H1 (cell line): ENCODE data around the gene COL5A1. TPM values are rescaled to one million over a fixed set of nuclear protein-coding genes. Genes with fewer than 3 reads are reported as not detected.

Experiments used
- CTCF ChIA-PET: fragments of 300-600 bp; sonication (Branson Sonifier 250); formaldehyde crosslinking; loops from one replicate; lab custom pipeline; 2021; ENCODE audit not compliant: partially characterized antibody; lab: Charles Lee
- POLR2A ChIA-PET: fragments of 300-600 bp; sonication (Branson Sonifier 250); formaldehyde crosslinking; loops from one replicate; lab custom pipeline; 2021; ENCODE audit warnings: inconsistent platforms; ENCODE audit not compliant: partially characterized antibody; lab: Charles Lee
- DNase-seq, 2 experiments: peaks; one replicate each; pipeline versions ENCODE4 v3.0.0 to v3.0.0-alpha.2; 2010 to 2022; ENCODE audit warnings: low spot score in 2 of 2, low read depth in 1 of 2, mixed read lengths in 1 of 2
- FAIRE-seq: peaks from 2 replicates; lab custom pipeline; 2011; peaks lifted over from hg19 to GRCh38; lab: Jason Lieb, UNC
- H2AFZ ChIP-seq: 2 replicates; pipeline ENCODE4 v1.8.1; 2012; ENCODE audit warnings: low read length, inconsistent platforms
- H2AK5ac ChIP-seq: 2 replicates; pipeline ENCODE4 v1.6.1; 2013; ENCODE audit warnings: low read depth, low read length
- H2BK120ac ChIP-seq: replicated peaks from 2 replicates; pipeline ENCODE3; 2013; ENCODE audit warnings: low read depth, low read length, inconsistent platforms
- H2BK12ac ChIP-seq: 2 replicates; pipeline ENCODE4 v1.6.1; 2013; ENCODE audit warnings: low read depth, low read length
- H2BK15ac ChIP-seq: 2 replicates; pipeline ENCODE4 v1.6.1; 2013; ENCODE audit warnings: low read length
- H2BK20ac ChIP-seq: 2 replicates; pipeline ENCODE4 v1.6.1; 2013; ENCODE audit warnings: low read length
- H2BK5ac ChIP-seq: 2 replicates; pipeline ENCODE4 v1.6.1; 2013; ENCODE audit warnings: low read depth, low read length
- H3K14ac ChIP-seq: 2 replicates; pipeline ENCODE4 v1.6.1; 2013; ENCODE audit warnings: inconsistent platforms; ENCODE audit not compliant: insufficient read length
- H3K18ac ChIP-seq: 2 replicates; pipeline ENCODE4 v1.6.1; 2013; ENCODE audit warnings: low read length; ENCODE audit errors: extremely low read depth
- H3K23ac ChIP-seq: 2 replicates; pipeline ENCODE4 v1.6.1; 2013; ENCODE audit warnings: inconsistent platforms; ENCODE audit not compliant: insufficient read length
- H3K23me2 ChIP-seq: 2 replicates; pipeline ENCODE4 v1.6.1; 2013; ENCODE audit warnings: low read depth, low read length
- H3K27ac ChIP-seq: 2 replicates; pipeline ENCODE4 v1.6.1; 2011; ENCODE audit warnings: low read depth, low read length, inconsistent platforms
- H3K27me3 ChIP-seq, 4 experiments: replicated peaks in 1 of 4; 1 replicate in 1 of 4; 2 replicates in 3 of 4; pipeline versions ENCODE4 v1.6.1 to v1.8.1; 2011 to 2013; ENCODE audit warnings: low read length in 3 of 4, mild to moderate bottlenecking in 3 of 4, inconsistent platforms in 2 of 4, mixed read lengths in 2 of 4, moderate library complexity in 1 of 4; ENCODE audit not compliant: control insufficient read depth in 3 of 4, insufficient read depth in 3 of 4; ENCODE audit errors: extremely low read depth in 1 of 4
- H3K36me3 ChIP-seq, 4 experiments: 2 replicates each; pipeline versions ENCODE4 v1.6.1 to v1.8.1; 2011 to 2013; ENCODE audit warnings: mild to moderate bottlenecking in 4 of 4, low read length in 3 of 4, moderate library complexity in 2 of 4, control low read depth in 1 of 4, inconsistent platforms in 1 of 4; ENCODE audit not compliant: insufficient read depth in 4 of 4, control insufficient read depth in 2 of 4
- H3K4ac ChIP-seq: replicated peaks from 2 replicates; pipeline ENCODE3; 2013; ENCODE audit warnings: low read length, low read depth, mixed read lengths, inconsistent platforms; ENCODE audit not compliant: insufficient read length
- H3K4me1 ChIP-seq, 4 experiments: replicated peaks in 1 of 4; 1 replicate in 1 of 4; 2 replicates in 3 of 4; pipeline versions ENCODE4 v1.6.1 to v1.8.1; 2011 to 2013; ENCODE audit warnings: low read length in 3 of 4, inconsistent platforms in 2 of 4, mixed read lengths in 1 of 4; ENCODE audit not compliant: insufficient read depth in 4 of 4, control insufficient read depth in 3 of 4
- H3K4me2 ChIP-seq, 2 experiments: 2 replicates each; pipeline versions ENCODE4 v1.6.1 to v1.8.1; 2011 to 2013; ENCODE audit warnings: low read depth in 2 of 2, low read length in 2 of 2, control low read depth in 1 of 2, inconsistent platforms in 1 of 2, mild to moderate bottlenecking in 1 of 2; ENCODE audit not compliant: insufficient read depth in 1 of 2
- H3K4me3 ChIP-seq, 4 experiments: fragments of 200-600, 300-600 bp in 1 of 4; sonication (generic), shearing (Covaris generic), sonication (Bioruptor Twin) in 1 of 4; 2 replicates each; pipeline versions ENCODE4 v1.5.1 to v1.8.1; 2011 to 2016; ENCODE audit warnings: low read length in 4 of 4, low read depth in 3 of 4, control low read depth in 2 of 4, inconsistent platforms in 2 of 4, mild to moderate bottlenecking in 2 of 4, mixed read lengths in 1 of 4, moderate library complexity in 1 of 4; ENCODE audit not compliant: insufficient read depth in 2 of 4; ENCODE audit errors: extremely low read depth in 1 of 4
- H3K56ac ChIP-seq: replicated peaks from 2 replicates; pipeline ENCODE3; 2013; ENCODE audit warnings: low read depth, mild to moderate bottlenecking, mixed read lengths, low read length, inconsistent platforms; ENCODE audit not compliant: insufficient read length
- H3K79me1 ChIP-seq: 2 replicates; pipeline ENCODE4 v1.6.1; 2013; ENCODE audit warnings: low read depth, low read length, control low read depth
- H3K79me2 ChIP-seq, 2 experiments: 2 replicates each; pipeline versions ENCODE4 v1.6.1 to v1.8.1; 2012 to 2013; ENCODE audit warnings: low read length in 2 of 2, mild to moderate bottlenecking in 2 of 2, inconsistent platforms in 1 of 2; ENCODE audit not compliant: insufficient read depth in 2 of 2, control insufficient read depth in 1 of 2
- H3K9ac ChIP-seq, 4 experiments: replicated peaks in 1 of 4; 1 replicate in 1 of 4; 2 replicates in 3 of 4; pipeline versions ENCODE4 v1.6.1 to v1.8.1; 2011 to 2013; ENCODE audit warnings: low read depth in 3 of 4, low read length in 3 of 4, control low read depth in 2 of 4, mild to moderate bottlenecking in 2 of 4, moderate library complexity in 2 of 4, inconsistent platforms in 1 of 4; ENCODE audit errors: extremely low read depth in 1 of 4
- H3K9me3 ChIP-seq, 2 experiments: 2 replicates each; pipeline versions ENCODE4 v1.6.1 to v1.8.1; 2012 to 2013; ENCODE audit warnings: mild to moderate bottlenecking in 2 of 2, moderate library complexity in 2 of 2, control low read depth in 1 of 2, inconsistent platforms in 1 of 2, low read depth in 1 of 2, low read length in 1 of 2, mixed read lengths in 1 of 2; ENCODE audit not compliant: insufficient read depth in 2 of 2
- H4K20me1 ChIP-seq, 2 experiments: replicated peaks in 1 of 2; 2 replicates each; pipeline versions ENCODE3 to v1.8.1; 2011 to 2013; ENCODE audit warnings: inconsistent platforms in 2 of 2, low read length in 2 of 2, mild to moderate bottlenecking in 1 of 2; ENCODE audit not compliant: insufficient read depth in 2 of 2, control insufficient read depth in 1 of 2
- H4K5ac ChIP-seq: 2 replicates; pipeline ENCODE4 v1.6.1; 2013; ENCODE audit warnings: low read length, low read depth, mixed read lengths, inconsistent platforms; ENCODE audit not compliant: insufficient read length
- H4K8ac ChIP-seq: 2 replicates; pipeline ENCODE4 v1.8.0; 2013; ENCODE audit warnings: mild to moderate bottlenecking, moderate library complexity, low read length, inconsistent platforms; ENCODE audit not compliant: insufficient read depth; ENCODE audit errors: extremely low read depth
- H4K91ac ChIP-seq: replicated peaks from 2 replicates; pipeline ENCODE3; 2013; ENCODE audit warnings: low read length, mixed read lengths, inconsistent platforms; ENCODE audit not compliant: insufficient read length
- BCL11A ChIP-seq, 2 experiments: IDR thresholded peaks; one replicate each; pipeline ENCODE4 v1.6.1; 2011; ENCODE audit warnings: low read depth in 2 of 2, low read length in 2 of 2, mild to moderate bottlenecking in 2 of 2
- BRCA1 ChIP-seq: IDR thresholded peaks from 2 replicates; pipeline ENCODE4 v1.6.1; 2012; ENCODE audit warnings: low read depth, low read length, improper control_type of control experiment
- CHD1 ChIP-seq: IDR thresholded peaks from 2 replicates; pipeline ENCODE4 v1.6.1; 2012; ENCODE audit warnings: low read depth, low read length, improper control_type of control experiment
- FOSL1 ChIP-seq: IDR thresholded peaks from 2 replicates; pipeline ENCODE4 v1.6.1; 2011; ENCODE audit warnings: mild to moderate bottlenecking, low read depth, low read length, moderate library complexity; ENCODE audit not compliant: insufficient read depth
- GABPA ChIP-seq: IDR thresholded peaks from 2 replicates; pipeline ENCODE4 v1.6.1; 2011; ENCODE audit warnings: mild to moderate bottlenecking, low read length, moderate library complexity, borderline replicate concordance; ENCODE audit not compliant: insufficient read depth
- GTF2F1 ChIP-seq: IDR thresholded peaks from 2 replicates; pipeline ENCODE4 v1.6.1; 2012; ENCODE audit warnings: low read depth, low read length, improper control_type of control experiment, borderline replicate concordance
- HDAC6 ChIP-seq: IDR thresholded peaks from one replicate; pipeline ENCODE4 v1.7.1; 2012; ENCODE audit warnings: low read depth, mild to moderate bottlenecking, inconsistent platforms, low read length, moderate library complexity
- JUND ChIP-seq: IDR thresholded peaks from 2 replicates; pipeline ENCODE4 v1.6.1; 2011; ENCODE audit warnings: mild to moderate bottlenecking, improper control_type of control experiment, low read length
- MAFK ChIP-seq: IDR thresholded peaks from 2 replicates; pipeline ENCODE4 v1.6.1; 2012; ENCODE audit warnings: low read depth, mild to moderate bottlenecking, improper control_type of control experiment, low read length
- PHF8 ChIP-seq: fragments of 200-600 bp; sonication (generic); conservative IDR thresholded peaks from 2 replicates; pipeline ENCODE4 v1.7.1; 2012; ENCODE audit warnings: low read depth, mild to moderate bottlenecking, inconsistent platforms, low read length, moderate library complexity
- POLR2A ChIP-seq, 2 experiments: IDR thresholded peaks; 1 replicate in 1 of 2; 2 replicates in 1 of 2; pipeline ENCODE4 v1.6.1; 2011; ENCODE audit warnings: low read depth in 2 of 2, low read length in 2 of 2, mild to moderate bottlenecking in 2 of 2; ENCODE audit errors: control extremely low read depth in 1 of 2
- POU5F1 ChIP-seq: IDR thresholded peaks from 2 replicates; pipeline ENCODE4 v1.6.1; 2011; ENCODE audit warnings: low read depth, mild to moderate bottlenecking, low read length, moderate library complexity
- TAF1 ChIP-seq: IDR thresholded peaks from 2 replicates; pipeline ENCODE4 v1.6.1; 2011; ENCODE audit warnings: mild to moderate bottlenecking, low read depth, low read length
- TAF7 ChIP-seq: optimal IDR thresholded peaks from 2 replicates; pipeline ENCODE3; 2011; ENCODE audit warnings: low read depth, mild to moderate bottlenecking, inconsistent platforms, low read length, moderate library complexity, borderline replicate concordance
- WGBS, 2 experiments: shearing (Covaris generic) in 1 of 2; methylation state at CpG; one replicate each; pipeline versions ENCODE4 v1.1.6 to v1.1.7; 2013 to 2015; ENCODE audit warnings: low lambda C conversion rate in 2 of 2, mixed read lengths in 2 of 2, inconsistent platforms in 1 of 2, low coverage in 1 of 2, missing lambda C conversion rate in 1 of 2; ENCODE audit not compliant: insufficient replicate concordance in 2 of 2, insufficient coverage in 1 of 2, insufficient read length in 1 of 2; ENCODE audit errors: extremely low coverage in 1 of 2, missing lambda C conversion rate in 1 of 2; 5-methylcytosine and 5-hydroxymethylcytosine counted together
- polyA plus RNA-seq, 7 experiments: library from polyadenylated mRNA; depleted of rRNA in 3 of 7; stranded (reverse) in 5 of 7; unstranded in 2 of 7; fragments of >200 nt in 5 of 7; fragments of 200-250 nt in 2 of 7; gene quantifications; 1 replicate in 5 of 7; 2 replicates in 1 of 7; 4 replicates in 1 of 7; pipeline versions ENCODE4 v1.2.1 to v1.2.3, GENCODE V29; 2011 to 2013; ENCODE audit warnings: missing spikeins in 2 of 7, mixed read lengths in 2 of 7
- total RNA-seq: library from RNA; stranded (reverse); fragmentation: NEBNext Ultra II Directional; extraction: Animal tissue kit (Norgen Biotek cat#: 25700); gene quantifications from 2 replicates; pipeline ENCODE4 v1.2.1, GENCODE V29; 2021
- TF ChIP-seq, protein P1 (sequence below): IDR thresholded peaks from 2 replicates; pipeline ENCODE4 v1.6.1; 2011; ENCODE audit warnings: low read length, improper control_type of control experiment

COL5A1 gene
- total and polyA plus RNA-seq, 2 of the 8 experiments (the other 6 are each of a cell fraction or from before 2014, with no cell fraction given): 3.8 to 12.0 TPM

- Histone ChIP-seq H2BK15ac (no peak overlapping the region), H2AFZ (no peak overlapping the region), H3K4me2 (no peak overlapping the region), H2BK12ac (no peak overlapping the region), H3K79me1 (no peaks in the 10 kb centered on the region), H4K5ac (no peak overlapping the region), H3K18ac (no peak overlapping the region), H3K27me3 (no peaks in the 10 kb centered on the region; a peak in 1 of 7 replicates), H2AK5ac (no peak overlapping the region), H3K14ac (no peak overlapping the region), H2BK20ac (no peak overlapping the region), H4K8ac (no peak overlapping the region), H3K4me1 (no peaks in the 10 kb centered on the region), H3K9me3 (peaks cover 0 to 5% of the 10 kb centered on the region in 2 experiments; a peak in 1 of 4 replicates), H3K36me3 (no peaks in the 10 kb centered on the region), H3K4me3 (no peak overlapping the region), H3K23ac (no peak overlapping the region), H2BK120ac (no peak overlapping the region), H3K4ac (no peak overlapping the region), H3K79me2 (no peaks in the 10 kb centered on the region), H3K23me2 (no peaks in the 10 kb centered on the region), H4K20me1 (no peaks in the 10 kb centered on the region), H2BK5ac (no peak overlapping the region), H4K91ac (no peak overlapping the region), H3K56ac (no peak overlapping the region), H3K27ac (no peak overlapping the region), H3K9ac (no peak overlapping the region)
- POLR2A ChIA-PET: no interaction called here
- no peak for FAIRE-seq
- DNase-seq: no peak
- CTCF ChIA-PET: interaction anchor here (0.9 to 1.7 kb wide), 3 partner anchors 30 to 51 kb away, joined by 3 read pairs; no protein-coding TSS in a partner anchor
- 92% methylated on average over 12 of the region's 12 CpGs; no CpG with 5 or more reads in 1 of the 2 experiments for whole genome bisulfite sequencing, 2 experiments
- no peak for TF ChIP-seq MAFK
- no peak for TF ChIP-seq POU5F1
- no peak for TF ChIP-seq CHD1
- TF ChIP-seq PHF8: no peak
- no peak for TF ChIP-seq HDAC6
- no peak for TF ChIP-seq BCL11A (IDR thresholded peaks at IDR 0.05; ENCODE audit: low read depth in 2 of 2, low read length in 2 of 2)
- no peak for TF ChIP-seq TAF7
- TF ChIP-seq, protein P1, sequence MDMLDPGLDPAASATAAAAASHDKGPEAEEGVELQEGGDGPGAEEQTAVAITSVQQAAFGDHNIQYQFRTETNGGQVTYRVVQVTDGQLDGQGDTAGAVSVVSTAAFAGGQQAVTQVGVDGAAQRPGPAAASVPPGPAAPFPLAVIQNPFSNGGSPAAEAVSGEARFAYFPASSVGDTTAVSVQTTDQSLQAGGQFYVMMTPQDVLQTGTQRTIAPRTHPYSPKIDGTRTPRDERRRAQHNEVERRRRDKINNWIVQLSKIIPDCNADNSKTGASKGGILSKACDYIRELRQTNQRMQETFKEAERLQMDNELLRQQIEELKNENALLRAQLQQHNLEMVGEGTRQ: no peak
- TF ChIP-seq POLR2A (IDR thresholded peaks at IDR 0.05; ENCODE audit: control extremely low read depth in 1 of 2, low read depth in 2 of 2, low read length in 2 of 2): no peak
- TF ChIP-seq TAF1: no peak
- TF ChIP-seq JUND: no peak
- TF ChIP-seq FOSL1: no peak
- TF ChIP-seq GTF2F1: no peak
- no peak for TF ChIP-seq GABPA
- no peak for TF ChIP-seq BRCA1
These were observed 36.8 kb upstream of the COL5A1 start for GRCh38 chr9:134604834-134605233.
